ENCODE measurements around the gene OR2T6.

DNA sequence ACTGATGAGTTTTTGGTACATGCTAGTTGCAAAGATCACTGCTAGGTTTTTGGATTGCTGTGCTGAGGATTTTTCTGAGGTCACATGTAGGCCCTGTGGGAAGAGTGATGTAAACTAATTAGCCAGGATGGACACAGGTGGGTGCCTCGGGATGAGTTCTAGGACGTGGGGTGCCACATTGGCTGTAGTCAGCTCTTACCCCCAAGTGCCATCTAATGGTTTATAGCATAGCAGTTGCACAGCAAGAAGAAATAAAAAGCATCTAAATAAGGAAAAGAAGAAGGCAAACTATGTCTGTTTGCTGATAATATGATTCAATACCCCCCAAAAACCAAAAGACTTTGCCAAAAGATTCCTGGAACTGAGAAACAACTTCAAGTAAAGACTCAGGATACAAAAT lies 17.5 kb downstream of the OR2T6 start:
- TF ChIP-seq, protein P1, sequence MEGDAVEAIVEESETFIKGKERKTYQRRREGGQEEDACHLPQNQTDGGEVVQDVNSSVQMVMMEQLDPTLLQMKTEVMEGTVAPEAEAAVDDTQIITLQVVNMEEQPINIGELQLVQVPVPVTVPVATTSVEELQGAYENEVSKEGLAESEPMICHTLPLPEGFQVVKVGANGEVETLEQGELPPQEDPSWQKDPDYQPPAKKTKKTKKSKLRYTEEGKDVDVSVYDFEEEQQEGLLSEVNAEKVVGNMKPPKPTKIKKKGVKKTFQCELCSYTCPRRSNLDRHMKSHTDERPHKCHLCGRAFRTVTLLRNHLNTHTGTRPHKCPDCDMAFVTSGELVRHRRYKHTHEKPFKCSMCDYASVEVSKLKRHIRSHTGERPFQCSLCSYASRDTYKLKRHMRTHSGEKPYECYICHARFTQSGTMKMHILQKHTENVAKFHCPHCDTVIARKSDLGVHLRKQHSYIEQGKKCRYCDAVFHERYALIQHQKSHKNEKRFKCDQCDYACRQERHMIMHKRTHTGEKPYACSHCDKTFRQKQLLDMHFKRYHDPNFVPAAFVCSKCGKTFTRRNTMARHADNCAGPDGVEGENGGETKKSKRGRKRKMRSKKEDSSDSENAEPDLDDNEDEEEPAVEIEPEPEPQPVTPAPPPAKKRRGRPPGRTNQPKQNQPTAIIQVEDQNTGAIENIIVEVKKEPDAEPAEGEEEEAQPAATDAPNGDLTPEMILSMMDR (IDR thresholded peaks at IDR 0.05 in 2 of 3, conservative IDR thresholded peaks at IDR 0.05 in 1 of 3; ENCODE audit: insufficient read depth in 2 of 3, low read depth in 1 of 3, low read length in 3 of 3): no peak
- TF ChIP-seq EZH2 (IDR thresholded peaks at IDR 0.05; ENCODE audit: borderline replicate concordance, low read depth, low read length): no peak
- no peak for TF ChIP-seq POLR3G (IDR thresholded peaks at IDR 0.05; ENCODE audit: extremely low read depth, insufficient read length, insufficient replicate concordance)
- no peak for TF ChIP-seq FOSL1 (tag; conservative IDR thresholded peaks at IDR 0.05)
- TF ChIP-seq, protein P2, sequence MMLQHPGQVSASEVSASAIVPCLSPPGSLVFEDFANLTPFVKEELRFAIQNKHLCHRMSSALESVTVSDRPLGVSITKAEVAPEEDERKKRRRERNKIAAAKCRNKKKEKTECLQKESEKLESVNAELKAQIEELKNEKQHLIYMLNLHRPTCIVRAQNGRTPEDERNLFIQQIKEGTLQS (IDR thresholded peaks at IDR 0.05): no peak
- TF ChIP-seq, protein P2 (CRISPR knock-in tag; conservative IDR thresholded peaks at IDR 0.05): no peak
- TF ChIP-seq NCOR1 (IDR thresholded peaks at IDR 0.05): no peak
- no peak for TF ChIP-seq PTTG1 (tag; IDR thresholded peaks at IDR 0.05; ENCODE audit: low read depth)
- no peak for TF ChIP-seq YY1 (IDR thresholded peaks at IDR 0.05; ENCODE audit: borderline replicate concordance in 1 of 3, control insufficient read depth in 1 of 3, extremely low read depth in 1 of 3, insufficient read depth in 3 of 3, insufficient read length in 1 of 3, insufficient replicate concordance in 2 of 3, low read depth in 1 of 3, low read length in 2 of 3)
- TF ChIP-seq TBP (optimal IDR thresholded peaks at IDR 0.05; ENCODE audit: low read depth, low read length): no peak
- no peak for TF ChIP-seq ZNF589 (CRISPR knock-in tag; IDR thresholded peaks at IDR 0.05; ENCODE audit: low read depth)
- TF ChIP-seq USF1 (CRISPR knock-in tag; IDR thresholded peaks at IDR 0.05): no peak
- TF ChIP-seq, protein P3, sequence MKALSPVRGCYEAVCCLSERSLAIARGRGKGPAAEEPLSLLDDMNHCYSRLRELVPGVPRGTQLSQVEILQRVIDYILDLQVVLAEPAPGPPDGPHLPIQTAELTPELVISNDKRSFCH (CRISPR knock-in tag; IDR thresholded peaks at IDR 0.05): no peak
- TF ChIP-seq, protein P3 (tag; IDR thresholded peaks at IDR 0.05): no peak
- TF ChIP-seq MYNN (IDR thresholded peaks at IDR 0.05): no peak
- TF ChIP-seq MYNN (CRISPR knock-in tag; IDR thresholded peaks at IDR 0.05): no peak
